Right renal cortex interstitium (tissue), 3 donors: ENCODE data around the gene SIAE. TPM values are rescaled to one million over a fixed set of nuclear protein-coding genes. Genes with fewer than 3 reads are reported as not detected.
A peak's percentile ranks its signal among the peaks of the same experiment; 100 is the strongest.

ENCODE experiments used
- DNase-seq, 3 donors: peaks; one replicate each; pipeline ENCODE4 v3.0.0-alpha.2; 2013; ENCODE audit warnings: low read depth in 3 of 3, low spot score in 2 of 3
- polyA plus RNA-seq, 3 donors: library from polyadenylated mRNA; unstranded; fragments of 120-200 nt; gene quantifications; one replicate each; pipeline ENCODE4 v1.2.1, GENCODE V29; 2013; ENCODE audit not compliant: insufficient read length in 3 of 3

The SIAE gene
- polyA plus RNA-seq, 3 donors, result 33.1 to 34.5 (median 33.7) TPM

DNA sequence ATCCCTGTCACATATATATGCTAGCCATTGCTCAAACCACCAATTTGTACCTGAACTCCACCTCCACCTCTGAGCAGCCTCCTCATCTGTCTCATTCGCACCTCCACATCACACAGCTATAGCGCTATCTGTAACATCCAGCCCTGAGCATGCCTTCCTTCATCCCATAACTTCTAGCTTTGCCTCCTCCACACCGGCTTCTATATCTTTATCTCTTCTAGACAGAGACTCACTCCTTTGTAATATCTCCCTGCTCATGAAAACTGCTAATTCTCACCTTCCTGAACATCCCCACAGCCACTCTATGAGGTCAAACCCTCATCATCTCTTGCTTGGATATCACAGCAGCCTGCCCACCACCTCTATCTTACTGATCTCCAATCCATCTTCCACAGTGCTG is 5.9 kb downstream of the SIAE start:
- no peak for DNase-seq

DNA sequence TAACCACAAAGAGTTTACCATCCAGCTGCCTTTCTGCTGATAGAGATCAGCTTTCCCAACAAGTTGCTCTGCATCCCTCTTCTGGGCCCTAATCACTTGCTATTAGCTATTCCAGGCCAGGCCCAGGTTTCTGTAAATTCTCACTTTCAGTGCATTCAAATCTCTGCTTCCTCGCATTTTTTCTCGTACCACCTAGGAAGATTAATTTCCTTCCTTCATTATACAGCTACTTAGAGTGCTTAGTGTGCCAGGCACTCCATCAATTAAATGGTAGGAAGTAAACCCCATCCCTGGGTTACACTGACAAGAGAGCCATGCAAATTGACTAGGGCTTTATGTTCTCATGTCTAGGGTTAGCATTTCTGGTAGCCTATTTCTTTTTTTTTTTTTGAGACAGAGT is 9.7 kb downstream of the SIAE start:
- no peak for DNase-seq

DNA sequence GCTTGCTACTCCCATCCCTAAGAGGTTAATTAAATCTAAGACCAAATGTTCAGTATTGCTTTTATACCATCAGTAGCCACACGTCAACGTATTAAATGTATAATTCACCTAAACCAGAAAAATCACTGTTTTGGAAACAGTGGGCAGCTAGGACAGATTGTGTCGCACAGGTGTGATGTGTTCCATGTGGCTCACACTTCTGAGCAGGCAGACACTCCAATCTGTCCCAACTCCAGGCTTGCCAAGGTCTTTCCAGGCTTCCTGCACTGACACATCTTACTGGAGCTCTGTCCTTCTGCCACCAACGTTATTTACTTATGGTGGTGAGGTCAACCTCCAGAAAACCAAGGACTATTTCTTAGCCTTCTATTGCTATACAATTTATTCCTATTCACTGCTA is 11.4 kb downstream of the SIAE start:
- DNase-seq, result no peak

DNA sequence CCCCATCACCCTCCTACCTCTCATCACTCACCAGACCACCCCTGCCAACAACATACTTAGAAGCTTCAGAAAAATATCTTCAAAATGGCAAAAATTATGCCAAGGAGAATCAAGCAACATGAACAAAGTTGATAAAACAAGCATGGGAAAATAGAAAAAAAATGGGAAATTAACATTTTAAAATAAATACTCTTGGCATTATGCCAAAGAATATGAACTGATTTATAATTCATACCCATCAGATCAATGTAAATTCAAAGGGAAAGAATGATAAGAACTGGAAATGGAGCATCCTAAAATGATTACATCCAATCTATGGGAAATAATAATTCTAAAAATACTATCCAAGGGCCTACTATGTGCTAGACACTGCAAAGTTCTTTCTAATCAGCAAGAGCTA is 12.0 kb downstream of the SIAE start:
- DNase-seq, result no peak

- no peak for DNase-seq
These were observed 14.6 kb downstream of the SIAE start for GRCh38 chr11:124658986-124659385.

- no peak for DNase-seq
These were observed 15.0 kb downstream of the SIAE start for GRCh38 chr11:124658501-124658900.

DNA sequence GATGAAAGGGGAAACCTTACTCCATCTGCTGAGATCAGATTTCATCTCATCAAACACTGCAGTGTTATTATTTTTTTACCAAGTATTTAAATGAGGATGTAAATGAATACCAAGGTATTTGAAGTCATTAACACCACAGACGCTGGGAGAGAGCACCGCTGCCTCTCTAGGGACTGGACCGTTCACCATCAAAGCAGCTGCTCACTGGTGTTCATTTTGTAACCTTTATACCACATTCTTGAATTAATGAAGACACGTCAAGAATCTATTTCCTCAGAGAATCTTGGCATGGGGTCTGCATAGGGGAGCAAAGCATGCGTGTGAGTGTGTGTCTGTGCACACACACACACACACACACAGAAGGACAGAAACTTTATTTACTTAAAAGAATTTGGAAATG is 15.6 kb downstream of the SIAE start:
- no peak for DNase-seq

DNA sequence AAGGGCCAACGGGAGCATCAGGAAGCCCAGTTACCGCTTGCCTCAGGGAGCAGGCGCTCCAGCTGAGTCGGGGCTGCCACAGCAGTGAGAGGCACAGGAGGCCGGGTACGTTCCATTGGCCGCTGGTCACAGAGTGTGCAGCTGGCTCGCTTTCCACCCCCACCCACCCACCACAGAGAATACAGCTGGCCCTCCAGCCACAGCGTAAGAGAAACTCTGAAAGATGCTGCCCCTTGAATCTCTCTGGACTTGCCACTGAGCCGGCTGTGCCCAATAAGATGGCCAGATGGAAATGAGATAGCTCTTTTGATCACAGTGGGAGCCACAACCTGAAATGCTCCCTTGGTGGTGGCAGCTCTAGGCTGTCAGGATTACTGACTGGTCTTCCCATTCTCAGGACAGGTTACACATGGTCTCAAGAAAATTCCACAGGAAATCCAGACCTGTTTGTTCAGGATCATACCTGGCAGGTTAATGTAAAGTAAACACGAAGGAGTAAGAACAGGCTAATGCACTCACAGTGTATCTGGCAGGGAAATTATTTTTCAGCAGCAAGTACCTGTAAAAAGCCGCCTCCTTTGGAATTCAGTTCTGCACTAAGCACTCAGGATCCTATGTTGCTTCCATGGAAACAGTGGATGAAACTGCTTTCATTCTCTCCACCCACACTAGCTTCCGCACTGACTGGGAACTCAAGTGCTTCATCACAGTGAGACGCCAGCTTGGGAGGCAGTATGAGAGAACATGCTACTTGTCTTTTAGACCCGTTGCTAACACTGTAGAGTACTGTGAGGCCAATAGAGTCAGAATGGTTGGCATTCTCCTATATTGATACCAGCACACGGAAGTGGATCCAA is 16.5 kb downstream of the SIAE start:
- peak in 1 of 3 donors; percentile 23 for DNase-seq

DNA sequence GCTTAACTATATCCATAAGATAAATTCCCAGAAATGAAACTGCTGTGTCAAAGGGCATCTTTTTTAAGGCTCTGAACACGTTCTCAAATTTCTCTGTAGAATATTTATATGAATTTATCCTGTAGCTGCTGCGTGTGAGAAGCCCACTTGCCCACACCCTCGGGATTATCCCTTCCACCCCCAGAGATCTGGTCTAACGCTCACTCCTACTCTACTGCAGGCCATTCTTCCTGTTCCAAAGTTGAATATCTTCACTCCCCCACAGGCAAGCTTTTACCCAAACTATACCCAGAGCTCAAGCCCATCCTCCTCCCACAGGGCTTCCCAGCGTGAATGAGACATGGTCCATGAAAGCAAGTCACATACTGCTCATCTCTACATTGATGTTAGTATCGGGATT is 24.9 kb downstream of the SIAE start:
- no peak for DNase-seq

- DNase-seq, result no peak
These were observed 27.4 kb downstream of the SIAE start for GRCh38 chr11:124646148-124646547.

GRCh38 chr11:124644426-124645280 is 28.9 kb downstream of the SIAE start:
- peak; percentile 19 to 64 (median 52) for DNase-seq

DNA sequence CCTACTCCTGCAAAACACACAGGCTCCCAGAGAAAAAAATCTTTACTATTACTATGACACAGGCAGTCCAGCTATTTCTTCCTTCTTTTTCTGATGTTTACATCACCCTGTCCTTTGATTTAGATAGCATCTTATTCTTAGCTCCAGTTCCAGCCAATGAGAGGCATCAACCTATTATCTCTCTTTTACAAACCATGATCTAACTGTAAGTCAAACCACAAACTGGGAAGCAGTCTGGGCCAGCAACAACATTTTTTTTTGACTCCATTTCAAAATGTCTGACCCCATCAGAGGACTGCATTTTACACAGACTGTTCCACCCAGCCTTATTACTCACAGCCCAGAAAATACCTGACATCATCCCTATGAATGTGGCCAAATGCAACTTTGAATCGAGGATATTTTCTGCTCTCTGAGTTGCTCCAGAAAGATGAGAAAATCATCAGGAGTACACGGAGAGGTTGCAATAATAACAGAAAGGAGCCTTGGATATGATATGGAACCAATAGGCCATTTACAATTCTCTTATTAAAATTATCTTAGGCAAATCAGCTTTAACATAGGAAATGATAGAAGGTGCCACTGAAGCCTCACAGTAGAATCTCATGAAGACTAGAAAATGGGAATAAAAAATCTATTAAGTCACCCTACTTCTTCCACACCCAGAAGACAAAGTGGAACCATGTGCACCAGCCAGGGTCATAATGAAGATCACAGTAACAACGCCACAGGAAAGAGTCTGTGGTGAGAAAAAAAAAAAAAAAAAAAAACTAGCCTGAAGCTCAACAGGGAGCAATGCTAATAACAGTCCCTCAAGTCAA is 29.7 kb downstream of the SIAE start:
- DNase-seq, result no peak

DNA sequence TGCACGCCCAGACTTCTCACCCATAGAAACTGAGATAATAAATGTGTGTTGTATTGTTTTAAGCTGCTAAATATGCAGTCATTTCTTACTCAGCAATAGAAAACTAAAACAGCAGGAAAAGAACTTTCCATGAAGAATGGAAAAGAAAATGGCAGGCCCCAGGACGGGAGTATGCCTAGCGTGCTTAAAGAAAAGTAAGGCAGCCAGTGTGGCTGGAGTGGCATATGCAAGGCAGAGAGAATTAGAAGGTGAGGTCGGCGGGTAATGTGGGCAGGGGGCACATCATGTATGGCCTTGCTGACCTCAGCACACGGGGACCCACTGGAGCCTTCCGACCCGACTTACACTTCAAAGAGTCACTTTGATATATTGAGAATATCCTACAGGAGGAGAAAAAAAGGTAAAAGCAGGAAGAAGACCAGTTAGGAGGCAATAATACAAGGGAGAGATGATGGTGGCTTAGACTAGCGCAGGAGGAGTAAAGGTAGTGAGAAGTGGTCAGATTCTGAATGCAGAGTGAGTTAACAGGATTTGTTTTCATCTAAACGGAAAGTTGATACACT is 30.4 kb downstream of the SIAE start:
- no peak for DNase-seq

GRCh38 chr11:124642628-124643027 is 30.9 kb downstream of the SIAE start:
- DNase-seq, result no peak

- DNase-seq, result no peak
These were observed 32.9 kb downstream of the SIAE start for GRCh38 chr11:124640666-124641065.

DNA sequence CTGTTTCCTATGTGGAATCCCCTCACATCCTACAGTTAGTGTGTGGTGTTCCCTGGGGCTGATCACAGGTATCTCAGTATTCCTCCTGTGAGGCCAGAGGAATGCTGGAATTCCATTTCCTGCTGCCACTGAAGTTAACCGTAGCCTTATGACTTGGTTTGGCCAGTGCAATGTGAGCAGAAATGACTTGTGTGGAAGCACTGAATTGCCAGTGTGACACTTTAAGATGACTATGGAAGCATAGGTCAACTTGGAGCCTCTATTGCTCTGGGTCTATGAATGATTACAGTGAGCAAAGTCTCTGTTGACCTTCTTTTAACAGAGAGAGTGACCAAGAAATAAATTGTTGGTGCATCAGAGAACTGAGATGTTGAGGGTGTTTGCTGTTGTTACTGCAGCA is 34.4 kb downstream of the SIAE start:
- DNase-seq, result no peak

DNA sequence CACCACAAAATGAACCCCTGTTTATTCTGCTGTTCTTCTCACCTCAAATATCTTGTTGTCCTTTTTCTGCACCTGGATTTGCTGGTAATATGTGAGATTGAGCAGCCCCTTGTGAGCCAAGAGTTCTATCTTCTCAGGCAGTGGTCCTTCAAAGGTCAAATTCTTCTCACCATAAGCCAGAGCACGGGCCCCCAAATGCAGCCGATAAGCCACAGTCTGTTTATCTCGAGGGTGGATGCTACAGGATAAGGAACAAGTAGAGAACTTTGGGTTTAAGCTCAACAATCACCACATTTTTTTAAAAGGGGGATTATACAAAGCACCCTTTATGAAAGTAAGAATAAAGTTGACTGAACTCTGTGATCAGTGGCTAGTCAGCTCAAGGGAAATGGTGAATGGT is 35.0 kb downstream of the SIAE start:
- no peak for DNase-seq

- DNase-seq, result no peak
These were observed 37.6 kb downstream of the SIAE start for GRCh38 chr11:124635932-124636331.

GRCh38 chr11:124633355-124633754 is 40.2 kb downstream of the SIAE start:
- no peak for DNase-seq

- DNase-seq, result no peak
These were observed 43.6 kb downstream of the SIAE start for GRCh38 chr11:124629961-124630360.

GRCh38 chr11:124627546-124627945 is 46.0 kb downstream of the SIAE start:
- no peak for DNase-seq
